Smooth muscle cell (in vitro differentiated cells): ENCODE measurements around the gene MRM3. TPM values are rescaled to one million over a fixed set of nuclear protein-coding genes. Genes with fewer than 3 reads are reported as not detected.
"Not testable (repeated sequence)": the region's sequence is repeated elsewhere in the genome, so short reads cannot be mapped to it uniquely, and the experiment has no call there.

Experiments used
- DNase-seq: peaks from one replicate; lab custom pipeline; 2025; ENCODE audit not compliant: unreplicated experiment; lab: John Stamatoyannopoulos, UW
- H2AFZ ChIP-seq: fragments of 200-600 bp; sonication (generic); 2 replicates; pipeline ENCODE4 v1.6.0; 2016; ENCODE audit warnings: antibody characterized with exemption, low read depth, mild to moderate bottlenecking
- H3F3A ChIP-seq: fragments of 200-600 bp; sonication (generic); 2 replicates; pipeline ENCODE4 v1.6.0; 2017; ENCODE audit warnings: antibody characterized with exemption, low read depth
- H3K27ac ChIP-seq: fragments of 200-600 bp; sonication (generic); 2 replicates; pipeline ENCODE4 v1.5.1; 2016; ENCODE audit warnings: low read depth, mild to moderate bottlenecking
- H3K27me3 ChIP-seq: fragments of 200-600 bp; sonication (generic); 2 replicates; pipeline ENCODE4 v1.6.1; 2016; ENCODE audit warnings: low read depth, mild to moderate bottlenecking
- H3K36me3 ChIP-seq: fragments of 200-600 bp; sonication (generic); 2 replicates; pipeline ENCODE4 v1.5.1; 2016; ENCODE audit warnings: low read depth
- H3K4me1 ChIP-seq: fragments of 200-600 bp; sonication (generic); 2 replicates; pipeline ENCODE4 v1.5.1; 2016; ENCODE audit warnings: low read depth
- H3K4me2 ChIP-seq: fragments of 200-600 bp; sonication (generic); 2 replicates; pipeline ENCODE4 v1.6.0; 2016; ENCODE audit warnings: mild to moderate bottlenecking
- H3K4me3 ChIP-seq: fragments of 200-600 bp; sonication (generic); 2 replicates; pipeline ENCODE4 v1.5.1; 2016; ENCODE audit warnings: mild to moderate bottlenecking
- H3K79me2 ChIP-seq: fragments of 200-600 bp; sonication (generic); 2 replicates; pipeline ENCODE4 v1.6.0; 2016; ENCODE audit warnings: low read depth, mild to moderate bottlenecking
- H3K9ac ChIP-seq: fragments of 200-600 bp; sonication (generic); 2 replicates; pipeline ENCODE4 v1.6.0; 2016; ENCODE audit warnings: low read depth
- H3K9me3 ChIP-seq: fragments of 200-600 bp; sonication (generic); replicated peaks from 2 replicates; pipeline ENCODE4 v1.5.1; 2016; ENCODE audit warnings: low read depth
- H4K20me1 ChIP-seq: fragments of 200-600 bp; sonication (generic); 2 replicates; pipeline ENCODE4 v1.6.0; 2016; ENCODE audit warnings: low read depth
- CTCF ChIP-seq: fragments of 200-600 bp; sonication (generic); IDR thresholded peaks from 2 replicates; pipeline ENCODE4 v1.5.1; 2017; ENCODE audit warnings: borderline replicate concordance, mild to moderate bottlenecking, antibody characterized with exemption; ENCODE audit not compliant: insufficient read depth, poor library complexity, severe bottlenecking
- WGBS: methylation state at CpG from one replicate; pipeline ENCODE4 v1.1.7; 2016; ENCODE audit warnings: low lambda C conversion rate; 5-methylcytosine and 5-hydroxymethylcytosine counted together
- polyA plus RNA-seq: library from polyadenylated mRNA; unstranded; fragments of >200 nt; fragmentation: Nextera tagmentation; extraction: Ambion mirVana; gene quantifications from 2 replicates; pipeline ENCODE4 v1.2.1, GENCODE V29; 2016
- total RNA-seq: library from RNA; depleted of rRNA; stranded (reverse); fragments of >200 nt; gene quantifications from 2 replicates; pipeline ENCODE4 v1.2.3, GENCODE V29; 2014

MRM3 gene
- total and polyA plus RNA-seq, 2 experiments from 2014 or later = 8.7 to 12.8 TPM

GRCh38 chr17:802901-803881 is 21.0 kb downstream of the MRM3 start:
- WGBS = 93% methylated on average over 37 of the region's 37 CpGs
- no peak overlapping the region for H3K27ac ChIP-seq
- H3K9ac ChIP-seq = no peak overlapping the region
- TF ChIP-seq CTCF = no peak
- no peaks in the 10 kb centered on the region for H3K36me3 ChIP-seq
- H2AFZ ChIP-seq = no peak overlapping the region
- no peaks in the 10 kb centered on the region for H3F3A ChIP-seq
- DNase-seq = no peak
- H3K4me1 ChIP-seq = peaks cover 3% of the 10 kb centered on the region
- H4K20me1 ChIP-seq = peaks cover 66% of the 10 kb centered on the region
- no peak overlapping the region for H3K4me3 ChIP-seq
- no peaks in the 10 kb centered on the region for H3K27me3 ChIP-seq
- no peaks in the 10 kb centered on the region for H3K79me2 ChIP-seq
- H3K9me3 ChIP-seq = no peaks in the 10 kb centered on the region
- no peak overlapping the region for H3K4me2 ChIP-seq

DNA sequence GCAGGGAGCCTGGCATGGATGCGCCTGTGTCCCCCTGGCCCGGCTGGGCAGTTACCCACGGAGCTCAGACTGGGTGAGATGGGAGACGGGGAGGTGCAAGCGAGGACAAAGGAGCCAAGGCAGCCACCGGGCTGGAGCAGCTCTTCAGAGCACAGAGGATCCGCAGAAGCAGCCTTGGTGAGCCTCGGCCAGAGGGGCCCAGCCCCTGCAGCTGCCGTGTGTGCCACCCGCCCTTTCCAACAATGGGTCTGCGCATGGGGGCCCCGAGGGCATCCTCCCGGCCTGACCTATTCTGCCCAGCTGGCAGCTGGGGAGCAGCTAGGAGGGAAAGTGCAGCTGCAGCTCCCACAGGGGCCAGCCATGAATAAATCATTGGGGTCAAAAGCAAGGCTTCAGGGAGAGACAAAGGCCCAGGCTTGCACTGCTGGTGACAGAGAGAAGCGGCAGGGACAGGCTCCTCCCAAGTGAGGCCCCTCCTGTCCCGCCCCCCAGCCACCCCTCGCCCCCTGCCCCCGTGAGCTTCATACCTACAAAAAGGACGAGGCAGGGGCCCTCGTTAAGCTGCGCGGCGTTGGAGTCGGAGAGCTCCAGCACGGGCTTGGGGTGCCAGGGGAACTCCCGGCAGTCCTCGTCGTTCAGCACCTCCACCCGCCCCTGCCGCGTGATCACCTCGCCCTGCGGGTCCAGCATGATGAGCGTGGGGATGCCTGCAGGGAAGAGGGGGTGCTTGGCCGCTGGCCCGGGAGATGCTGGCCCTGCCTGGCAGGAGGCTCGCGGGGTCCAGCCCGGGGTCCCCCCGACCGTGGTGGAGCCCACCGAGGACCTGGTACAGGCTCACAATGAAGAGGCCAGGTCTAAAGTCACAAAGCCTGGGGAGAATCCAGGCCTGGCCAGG is 22.6 kb downstream of the MRM3 start:
- H3F3A ChIP-seq = no peaks in the 10 kb centered on the region
- no peaks in the 10 kb centered on the region for H3K36me3 ChIP-seq
- peaks cover 80% of the 10 kb centered on the region for H4K20me1 ChIP-seq
- no peak overlapping the region for H3K9ac ChIP-seq
- peaks cover 3% of the 10 kb centered on the region for H3K4me1 ChIP-seq
- no peaks in the 10 kb centered on the region for H3K79me2 ChIP-seq
- 97% methylated on average over 40 of the region's 41 CpGs for WGBS
- H2AFZ ChIP-seq = no peak overlapping the region
- H3K4me2 ChIP-seq = no peak overlapping the region
- no peak for TF ChIP-seq CTCF
- no peak for DNase-seq
- no peak overlapping the region for H3K4me3 ChIP-seq
- H3K9me3 ChIP-seq = no peaks in the 10 kb centered on the region
- H3K27me3 ChIP-seq = no peaks in the 10 kb centered on the region
- H3K27ac ChIP-seq = no peak overlapping the region

DNA sequence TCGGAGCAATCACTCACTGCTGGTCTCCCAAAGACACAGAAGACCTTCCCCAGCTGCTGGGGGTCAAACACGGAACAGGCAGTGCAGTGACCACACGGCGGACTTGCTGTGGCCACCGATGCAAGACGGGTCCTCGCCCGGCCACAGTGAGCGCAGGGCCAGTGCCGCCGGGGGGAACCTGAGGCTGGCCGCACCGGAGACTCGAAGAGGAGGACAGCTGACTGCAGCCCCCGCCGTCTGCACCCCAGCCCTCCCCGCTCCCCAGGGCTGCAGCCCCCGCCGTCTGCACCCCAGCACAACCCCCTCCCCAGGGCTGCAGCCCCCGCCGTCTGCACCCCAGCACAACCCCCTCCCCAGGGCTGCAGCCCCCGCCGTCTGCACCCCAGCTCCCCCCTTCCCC is 23.7 kb downstream of the MRM3 start:
- not testable (repeated sequence) for H3K27me3 ChIP-seq, H3F3A ChIP-seq, H3K4me1 ChIP-seq, H3K9me3 ChIP-seq, H3K79me2 ChIP-seq, H3K9ac ChIP-seq, H3K36me3 ChIP-seq, H3K4me2 ChIP-seq, H2AFZ ChIP-seq, H3K27ac ChIP-seq, DNase-seq, H3K4me3 ChIP-seq
- H4K20me1 ChIP-seq = peaks cover 74% of the 10 kb centered on the region
- WGBS = 94% methylated on average over 17 of the region's 23 CpGs

DNA sequence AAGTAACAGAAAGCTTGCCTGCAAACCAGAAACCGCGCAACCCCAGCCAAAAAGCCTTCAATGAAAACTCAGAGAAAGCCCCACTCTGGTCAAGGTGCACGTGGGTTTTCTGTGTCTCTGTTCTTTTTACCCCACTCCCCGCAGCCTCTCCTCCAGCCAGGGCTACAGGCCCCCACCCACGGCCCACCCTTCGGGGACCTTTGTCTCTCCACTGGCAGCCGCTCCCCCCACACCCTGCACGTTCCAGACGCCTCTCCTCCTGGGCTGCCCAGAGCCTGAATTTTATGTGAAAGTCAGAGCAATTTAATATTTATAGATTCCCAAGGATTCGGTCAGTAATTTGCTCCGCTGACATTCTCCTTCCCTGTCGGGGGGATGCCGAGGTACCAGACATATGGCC is 24.2 kb downstream of the MRM3 start:
- H2AFZ ChIP-seq = no peak overlapping the region
- no peak overlapping the region for H3K4me2 ChIP-seq
- peaks cover 3% of the 10 kb centered on the region for H3K4me1 ChIP-seq
- H3F3A ChIP-seq = no peaks in the 10 kb centered on the region
- no peak overlapping the region for H3K27ac ChIP-seq
- DNase-seq = no peak
- no peaks in the 10 kb centered on the region for H3K36me3 ChIP-seq
- H3K9ac ChIP-seq = no peak overlapping the region
- TF ChIP-seq CTCF = no peak
- no peaks in the 10 kb centered on the region for H3K27me3 ChIP-seq
- no peak overlapping the region for H3K4me3 ChIP-seq
- no peaks in the 10 kb centered on the region for H3K9me3 ChIP-seq
- peaks cover 76% of the 10 kb centered on the region for H4K20me1 ChIP-seq
- WGBS = 94% methylated on average over 13 of the region's 13 CpGs
- peaks cover 6% of the 10 kb centered on the region for H3K79me2 ChIP-seq
